ENCODE measurements around the gene ZNF83.
"Not testable (repeated sequence)": the region's sequence is repeated elsewhere in the genome, so short reads cannot be mapped to it uniquely, and the experiment has no call there.

Gene ZNF83

DNA sequence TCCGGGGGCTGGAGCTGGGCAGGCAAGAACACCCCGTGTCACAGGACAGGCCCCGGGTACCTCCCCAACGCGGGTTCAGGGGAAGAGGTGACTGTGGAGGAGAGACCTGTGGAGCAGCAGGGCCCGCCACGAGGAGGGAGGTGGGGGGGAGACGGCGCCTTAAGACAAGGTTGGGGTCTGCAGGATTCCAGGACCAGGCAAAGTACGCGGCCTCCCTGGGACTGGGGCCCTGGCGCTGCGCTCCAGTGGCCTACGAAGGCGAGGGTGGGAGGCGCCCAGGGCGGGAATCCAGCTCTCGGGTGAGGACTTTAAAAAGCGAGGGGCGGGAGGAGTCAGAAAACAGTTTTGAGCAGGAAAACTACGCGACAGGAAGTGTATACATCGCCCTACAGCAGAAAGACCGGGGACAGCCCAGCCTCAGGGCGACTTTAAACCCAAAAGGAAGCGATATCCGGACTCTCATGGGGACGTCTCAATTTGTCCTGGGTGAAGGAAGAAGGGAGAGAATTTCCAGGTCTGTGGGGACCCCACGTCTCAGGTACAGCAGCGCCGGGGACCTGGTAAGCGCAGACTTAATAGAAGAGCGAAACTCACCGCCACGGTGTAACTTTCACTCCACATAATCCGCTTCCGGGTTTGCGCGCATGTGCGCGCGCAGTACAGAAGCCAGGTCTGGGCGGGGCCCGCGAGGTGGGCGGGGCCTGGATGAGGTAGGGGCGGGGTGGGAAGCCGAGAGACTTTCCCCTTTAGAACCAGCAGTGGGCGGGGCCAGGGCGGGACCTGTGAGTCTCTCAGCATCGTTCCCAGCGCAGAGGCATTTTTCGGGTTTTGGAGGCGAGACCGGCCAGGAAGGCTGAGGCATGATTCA is at the start of gene ZNF83:
TSS of gene ZNF83 (minus strand) at position 638 of the 868 bp plus-strand sequence.
- DNase-seq, result peak; percentile 98

DNA sequence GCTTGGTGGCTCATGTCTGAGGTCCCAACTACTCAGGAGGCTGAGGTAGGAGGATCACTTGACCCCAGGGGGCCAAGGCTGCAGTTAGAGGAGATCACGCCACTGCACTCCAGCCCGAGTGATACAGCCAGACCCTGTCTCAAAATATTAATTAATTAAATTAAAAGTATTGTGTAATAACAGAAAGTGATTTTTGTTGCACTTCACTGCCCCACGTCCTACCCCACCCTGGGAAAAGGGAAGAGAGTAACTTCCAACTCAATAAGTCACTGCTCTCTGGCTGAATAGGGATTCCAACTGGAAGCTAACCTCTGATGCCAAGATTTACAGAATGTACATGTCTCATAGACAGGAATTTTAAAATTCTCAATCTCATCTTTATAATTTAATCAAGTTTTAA is 49.5 kb upstream of the ZNF83 start:
- no peak for DNase-seq

DNA sequence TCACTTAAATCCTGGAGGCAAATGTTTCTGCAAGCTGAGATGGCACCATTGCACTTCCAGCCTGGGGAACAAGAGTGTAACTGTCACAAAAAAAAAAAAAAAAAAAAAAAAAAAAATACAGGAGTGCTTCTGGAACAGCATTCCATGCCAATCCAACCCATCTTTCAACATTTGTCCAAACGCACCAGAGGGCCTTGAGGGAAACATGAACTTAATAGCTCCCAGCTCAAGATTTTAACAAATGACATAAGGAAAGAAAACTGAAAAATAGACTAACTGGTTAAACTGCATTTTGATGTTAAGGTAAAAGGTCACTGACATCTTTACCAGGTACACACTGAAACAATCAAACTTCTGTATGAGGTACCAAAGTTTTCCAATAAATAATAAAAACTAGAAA is 47.7 kb upstream of the ZNF83 start:
- no peak for DNase-seq

DNA sequence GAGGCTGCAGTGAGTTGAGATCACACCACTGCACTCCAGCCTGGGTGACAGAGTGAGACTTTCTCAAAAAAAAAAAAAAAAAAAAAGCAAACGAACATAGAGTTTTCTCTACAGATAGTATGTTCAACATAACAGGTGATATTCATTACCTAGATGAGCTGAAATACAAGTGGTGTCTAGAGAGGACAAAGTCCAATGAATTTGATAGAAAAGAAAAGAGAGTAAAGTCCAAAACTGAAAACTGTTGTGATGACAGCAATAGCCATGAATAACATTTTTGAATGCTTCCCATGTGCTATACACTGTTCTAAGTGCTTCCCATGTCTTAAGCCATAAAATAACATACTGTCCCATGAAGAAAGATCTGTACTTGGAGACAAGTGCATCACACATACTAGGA is 43.1 kb upstream of the ZNF83 start:
- DNase-seq, result not testable (repeated sequence)

DNA sequence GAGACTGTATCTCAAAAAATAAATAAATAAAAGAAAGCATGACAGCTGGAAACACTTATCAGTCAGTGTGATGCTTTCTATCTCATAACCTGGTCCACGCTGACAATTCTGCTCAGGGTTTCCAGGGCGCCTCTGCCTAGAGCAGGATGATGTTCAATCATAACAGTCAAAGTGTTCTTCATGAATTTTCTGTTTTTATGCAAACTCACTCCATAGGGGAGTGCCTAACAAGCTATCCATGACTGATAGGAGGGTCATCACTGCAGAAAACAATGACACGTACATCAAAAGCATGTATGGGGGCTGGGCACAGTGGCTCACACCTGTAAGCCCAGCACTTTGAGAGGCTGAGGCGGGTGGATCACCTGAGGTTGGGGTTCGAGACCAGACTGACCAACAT is 41.4 kb upstream of the ZNF83 start:
- DNase-seq, result no peak

DNA sequence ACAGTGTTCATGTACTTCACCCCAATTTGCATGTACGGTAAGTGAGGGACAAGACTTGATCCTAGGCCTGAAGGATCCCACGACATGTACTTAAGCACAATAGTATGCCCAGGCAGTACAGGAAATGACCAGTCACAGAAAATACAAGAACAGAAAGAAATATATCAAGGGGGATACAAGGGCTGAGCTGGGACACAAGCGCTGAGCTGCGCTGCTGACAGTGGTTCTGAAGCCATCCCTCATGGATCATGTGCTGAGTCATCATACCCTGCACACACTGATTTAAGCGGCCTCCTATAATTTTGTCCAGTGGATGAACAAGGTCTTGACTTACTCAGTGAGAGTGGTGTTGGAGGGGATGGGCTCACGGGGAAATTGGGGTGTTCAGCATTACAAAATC is 37.1 kb upstream of the ZNF83 start:
- DNase-seq, result not testable (repeated sequence)

DNA sequence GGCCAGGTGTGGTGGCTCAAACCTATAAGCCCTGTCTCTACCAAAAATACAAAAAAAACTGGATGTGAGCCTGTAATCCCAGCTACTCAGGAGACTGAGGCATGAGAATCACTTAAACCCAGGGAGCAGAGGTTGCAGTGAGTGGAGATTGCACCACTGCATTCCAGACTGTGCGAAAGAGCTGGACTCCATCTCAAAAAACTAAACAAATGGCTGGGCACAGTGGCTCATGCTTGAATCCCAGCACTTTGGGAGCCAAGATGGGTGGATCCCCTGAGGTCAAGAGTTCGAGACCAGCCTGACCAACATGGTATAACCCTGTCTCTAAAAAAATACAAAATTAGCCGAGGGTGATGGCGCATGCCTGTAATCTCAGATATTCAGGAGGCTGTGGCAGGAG is 34.9 kb upstream of the ZNF83 start:
- DNase-seq, result no peak

DNA sequence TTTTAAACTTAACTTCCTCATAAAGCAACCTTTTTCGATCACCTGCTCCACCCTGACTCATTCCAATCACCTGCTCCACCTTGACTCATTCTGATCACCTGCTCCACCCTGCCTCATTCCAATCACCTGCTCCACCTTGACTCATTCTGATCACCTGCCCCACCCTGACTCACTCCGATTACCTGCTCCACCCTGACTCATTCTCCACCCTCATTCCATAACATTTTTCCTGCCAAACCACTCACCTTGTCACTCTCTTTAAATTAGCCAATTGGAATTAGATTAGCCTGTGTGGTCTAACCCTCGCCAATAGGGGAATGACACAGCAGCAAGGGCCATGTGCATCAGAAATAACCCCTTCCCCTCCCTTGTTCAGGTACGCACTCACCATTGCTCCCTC is 31.9 kb upstream of the ZNF83 start:
- no peak for DNase-seq

DNA sequence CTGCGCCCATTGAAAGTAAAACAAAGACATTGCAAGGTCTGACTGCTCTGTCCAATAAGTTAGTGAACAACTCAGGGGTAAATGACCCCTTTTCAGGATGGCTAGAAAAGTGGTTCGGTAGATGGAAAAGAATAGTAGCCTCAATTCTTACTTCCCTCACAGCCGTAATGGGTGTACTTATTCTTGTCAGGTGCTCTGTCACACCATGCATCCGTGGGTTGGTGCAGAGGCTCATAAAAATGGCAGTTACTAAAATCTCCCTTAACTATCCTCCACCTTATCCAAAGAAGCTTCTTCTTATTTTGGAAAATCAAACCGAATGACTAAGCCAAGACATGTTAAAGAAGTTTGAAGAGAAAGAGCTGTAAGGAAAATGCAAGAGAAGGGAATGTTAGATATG is 31.4 kb upstream of the ZNF83 start:
- DNase-seq, result no peak

DNA sequence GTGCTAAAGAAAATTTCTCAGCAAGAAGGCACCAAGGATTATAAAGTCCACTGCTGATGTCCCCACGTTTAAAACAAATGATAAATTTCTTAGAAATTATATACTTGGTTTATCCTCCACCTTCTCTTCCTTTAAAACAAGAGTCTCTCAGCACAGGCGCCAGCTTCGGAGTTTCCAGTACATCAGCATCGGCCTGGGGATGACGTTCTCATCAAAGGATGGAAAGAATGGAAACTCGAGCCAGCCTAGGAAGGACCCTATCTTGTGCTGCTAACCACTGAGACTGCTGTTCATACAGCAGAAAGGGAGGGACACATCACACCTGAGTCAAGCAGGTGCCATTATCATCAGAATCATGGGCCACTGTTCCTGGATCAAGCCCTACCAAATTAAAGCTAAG is 29.8 kb upstream of the ZNF83 start:
- no peak for DNase-seq

DNA sequence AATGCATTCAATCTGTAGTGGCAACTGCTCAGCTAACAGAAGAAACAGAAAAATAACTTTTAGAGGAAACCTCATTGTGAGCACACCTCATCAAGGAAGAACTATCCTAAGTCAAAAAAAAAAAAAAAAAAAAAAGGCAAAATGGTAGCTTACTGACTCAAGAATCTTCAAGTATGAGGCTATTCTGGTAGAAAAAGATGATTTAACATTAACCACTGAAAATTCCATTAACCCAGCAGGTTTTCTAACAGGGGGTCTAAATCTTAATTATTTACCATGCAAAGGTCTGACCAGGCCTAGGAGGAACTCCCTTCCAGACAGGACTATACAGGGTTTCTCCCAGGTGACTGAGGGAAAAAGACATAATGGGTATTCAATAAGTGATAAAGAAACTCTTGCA is 28.4 kb upstream of the ZNF83 start:
- DNase-seq, result no peak

DNA sequence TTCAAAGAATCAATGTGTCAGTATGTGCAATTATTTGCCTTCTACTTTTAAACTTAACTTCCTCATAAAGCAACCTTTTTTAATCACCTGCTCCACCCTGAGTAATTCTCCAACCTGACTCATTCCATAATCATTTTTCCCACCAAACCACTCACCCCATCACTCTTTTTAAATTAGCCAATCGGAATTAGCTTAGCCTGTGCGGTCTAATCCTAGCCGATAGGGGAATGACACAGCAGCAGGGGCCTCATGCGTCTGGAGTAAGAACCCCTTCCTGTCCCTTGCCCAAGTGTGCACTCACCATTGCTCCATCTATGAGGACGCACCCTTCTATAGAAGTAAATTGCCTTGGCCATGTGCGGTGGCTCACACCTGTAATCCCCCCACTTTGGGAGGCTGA is 27.4 kb upstream of the ZNF83 start:
- no peak for DNase-seq

DNA sequence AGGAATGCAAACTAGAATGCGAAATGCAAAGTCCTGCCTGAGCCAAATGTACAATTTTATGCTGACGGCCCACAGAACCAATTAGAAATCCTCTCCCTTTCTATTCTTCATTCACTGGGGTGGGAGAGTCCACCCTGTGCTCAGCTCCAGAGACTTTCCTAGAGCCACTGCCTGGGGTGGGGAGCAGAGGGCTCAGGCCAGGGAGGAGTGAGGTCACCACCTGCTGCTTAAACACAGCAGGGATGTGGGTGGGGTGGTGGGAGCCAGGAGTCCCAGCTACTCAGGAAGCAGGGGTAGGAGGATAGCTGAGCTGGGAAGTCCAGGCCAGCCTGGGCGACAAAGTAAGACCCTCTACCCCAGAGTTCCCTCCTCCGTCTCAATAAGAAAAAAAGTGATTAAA is 26.9 kb upstream of the ZNF83 start:
- DNase-seq, result no peak

DNA sequence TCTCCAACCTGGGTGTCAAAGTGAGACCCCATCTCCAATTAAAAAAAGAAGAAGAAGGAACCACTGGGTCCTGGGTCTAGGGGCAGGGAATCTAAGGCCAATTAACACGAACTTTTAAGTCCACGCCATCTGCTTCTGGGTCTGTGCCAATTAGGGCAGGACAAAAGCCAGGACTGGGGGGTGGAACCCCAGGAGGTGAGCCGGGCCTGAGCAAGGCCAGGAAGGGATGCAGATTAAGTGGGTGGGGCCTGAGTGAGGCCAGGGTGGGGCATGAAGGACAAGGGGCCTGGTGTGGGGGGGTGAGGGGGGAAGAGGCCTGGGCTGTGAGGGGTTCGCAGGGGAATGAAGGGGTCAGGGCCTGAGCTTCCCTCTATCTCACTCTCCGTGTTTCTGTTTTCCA is 26.3 kb upstream of the ZNF83 start:
- no peak for DNase-seq

DNA sequence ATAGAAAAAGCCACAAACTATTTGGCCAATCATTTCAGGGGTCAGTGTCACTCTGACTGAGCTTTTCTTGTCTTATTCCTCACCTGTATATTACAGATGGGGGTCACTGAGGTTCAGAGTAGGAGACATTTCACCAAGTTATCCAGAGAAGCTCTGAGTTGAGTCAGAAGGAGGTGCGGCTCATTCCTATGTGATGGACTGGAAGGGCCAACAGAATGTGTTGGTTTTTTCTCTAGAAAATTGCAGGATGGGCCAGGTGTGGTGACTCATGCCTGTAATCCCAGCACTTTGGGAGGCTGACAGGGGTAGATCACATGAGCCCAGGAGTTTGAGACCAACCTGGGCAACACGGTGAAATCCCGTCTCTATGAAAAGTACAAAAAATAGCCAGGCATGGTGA is 24.5 kb upstream of the ZNF83 start:
- DNase-seq, result no peak

DNA sequence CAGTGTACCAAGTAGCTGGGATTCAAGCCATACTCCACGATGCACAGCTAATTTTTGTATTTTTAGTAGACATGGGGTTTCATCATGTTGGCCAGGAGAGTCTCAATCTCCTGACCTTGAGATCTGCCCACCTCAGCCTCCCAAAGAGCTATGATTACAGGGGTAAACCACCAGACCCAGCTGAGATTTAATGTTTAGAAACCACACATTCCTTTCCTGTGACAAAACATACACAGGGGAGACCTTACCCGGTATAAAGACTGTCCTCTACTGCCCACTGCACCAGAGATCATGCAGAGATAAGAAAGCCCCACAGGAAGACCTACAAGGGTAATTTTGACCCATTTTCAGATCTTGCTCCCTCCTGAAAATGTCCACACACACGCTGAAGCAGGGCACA is 22.8 kb upstream of the ZNF83 start:
- no peak for DNase-seq

DNA sequence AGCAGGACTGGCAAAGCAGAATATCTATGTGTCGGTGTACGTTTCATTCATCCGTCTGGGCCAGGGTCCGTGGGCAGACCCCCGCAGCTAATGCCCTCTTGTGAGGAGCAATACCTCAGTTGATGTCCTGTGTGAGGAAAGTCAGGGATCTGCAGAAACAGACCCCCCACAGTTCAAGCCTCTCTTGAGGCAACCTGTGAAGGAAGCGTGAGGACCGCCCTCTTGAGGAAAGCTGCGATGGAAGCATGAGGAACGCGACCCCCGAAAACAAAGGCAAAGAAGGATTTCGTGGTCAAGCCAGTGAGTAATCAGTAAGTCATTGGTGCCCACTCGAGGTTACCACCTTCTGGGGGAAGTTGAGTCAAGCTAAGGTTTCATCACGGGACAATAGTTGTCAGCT is 20.9 kb upstream of the ZNF83 start:
- no peak for DNase-seq

DNA sequence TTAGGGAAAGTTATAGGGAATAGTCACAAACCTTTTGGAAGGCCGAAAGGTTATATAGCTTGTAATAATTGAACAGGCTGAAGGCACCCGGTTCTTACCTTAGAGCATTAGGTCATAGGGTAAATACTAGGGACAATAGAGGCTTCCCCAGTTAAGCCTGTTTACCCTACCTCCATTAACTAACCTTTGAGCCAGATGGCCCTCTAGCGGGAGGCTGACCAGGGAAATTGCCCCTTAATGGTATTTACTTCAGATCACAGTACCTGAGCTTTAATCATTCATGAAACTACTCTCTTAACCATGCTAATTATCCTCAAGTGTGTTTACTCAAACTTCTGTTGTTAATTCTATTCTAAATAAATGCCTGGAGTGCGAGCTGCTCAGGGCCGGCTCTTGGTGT is 20.4 kb upstream of the ZNF83 start:
- DNase-seq, result no peak

DNA sequence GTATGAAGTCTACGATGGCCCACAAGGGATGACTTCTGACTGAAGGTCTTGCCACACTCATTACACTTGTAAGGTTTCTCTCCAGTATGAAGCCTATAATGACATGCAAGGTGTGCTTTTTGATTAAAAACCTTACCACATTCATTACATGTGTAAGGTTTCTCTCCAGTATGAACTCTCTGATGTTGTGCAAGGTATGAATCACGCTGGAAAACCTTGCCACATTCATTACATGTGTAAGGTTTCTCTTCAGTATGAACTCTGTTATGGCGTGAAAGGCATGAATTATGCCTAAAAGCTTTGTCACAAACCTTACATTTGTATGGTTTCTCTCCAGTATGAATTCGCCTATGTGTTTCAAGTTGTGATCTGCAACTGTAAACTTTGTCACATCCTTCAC is 15.0 kb upstream of the ZNF83 start:
- no peak for DNase-seq

DNA sequence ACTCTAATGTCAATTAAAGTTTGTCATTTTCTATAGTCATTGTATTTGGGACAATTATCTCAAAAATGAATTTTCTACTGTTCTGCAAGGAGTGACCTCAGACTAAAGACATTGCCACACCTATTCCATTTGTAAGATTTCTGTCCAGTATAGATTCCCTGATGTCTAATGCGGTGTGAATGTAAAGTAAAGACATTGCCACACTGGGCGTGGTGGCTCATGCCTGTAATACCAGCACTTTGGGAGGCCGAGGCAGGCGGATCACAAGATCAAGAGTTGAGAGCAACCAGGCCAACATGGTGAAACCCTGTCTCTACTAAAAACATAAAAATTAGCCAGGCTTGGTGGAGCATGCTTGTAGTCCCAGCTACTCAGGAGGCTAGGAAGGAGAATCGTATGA is 13.8 kb upstream of the ZNF83 start:
- no peak for DNase-seq

DNA sequence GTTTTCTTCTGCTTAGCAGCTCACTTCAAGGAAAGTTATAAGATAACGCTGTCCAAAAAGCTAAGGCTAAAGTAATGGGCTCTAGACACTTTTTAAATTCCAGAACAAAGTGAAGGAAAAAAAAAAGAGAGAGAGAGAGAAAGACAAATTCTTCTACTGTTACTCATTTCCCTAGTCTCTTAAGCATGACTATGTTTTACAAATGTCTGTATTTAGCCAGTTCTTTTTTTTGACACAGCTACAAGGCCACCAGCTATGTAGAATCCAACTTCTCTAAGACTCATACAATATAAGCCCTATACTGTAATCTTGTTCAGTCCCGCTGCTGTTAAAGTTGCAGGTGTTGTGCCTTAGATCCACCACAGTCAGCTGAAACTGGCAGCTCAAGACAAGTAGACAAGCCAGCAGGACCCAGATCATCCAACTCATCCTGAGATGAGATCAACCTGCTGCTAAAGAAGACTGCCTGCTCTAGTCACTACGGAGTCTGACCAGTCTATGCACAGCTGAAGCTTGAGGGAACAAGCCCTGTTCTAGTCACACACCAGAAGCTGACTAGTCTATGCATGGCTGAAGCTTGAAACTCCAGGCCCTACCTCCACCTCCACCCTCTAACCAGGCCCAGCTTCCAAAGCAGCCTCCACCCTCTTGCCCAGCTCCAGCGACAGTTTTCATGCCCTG is 10.3 kb upstream of the ZNF83 start:
- no peak for DNase-seq

DNA sequence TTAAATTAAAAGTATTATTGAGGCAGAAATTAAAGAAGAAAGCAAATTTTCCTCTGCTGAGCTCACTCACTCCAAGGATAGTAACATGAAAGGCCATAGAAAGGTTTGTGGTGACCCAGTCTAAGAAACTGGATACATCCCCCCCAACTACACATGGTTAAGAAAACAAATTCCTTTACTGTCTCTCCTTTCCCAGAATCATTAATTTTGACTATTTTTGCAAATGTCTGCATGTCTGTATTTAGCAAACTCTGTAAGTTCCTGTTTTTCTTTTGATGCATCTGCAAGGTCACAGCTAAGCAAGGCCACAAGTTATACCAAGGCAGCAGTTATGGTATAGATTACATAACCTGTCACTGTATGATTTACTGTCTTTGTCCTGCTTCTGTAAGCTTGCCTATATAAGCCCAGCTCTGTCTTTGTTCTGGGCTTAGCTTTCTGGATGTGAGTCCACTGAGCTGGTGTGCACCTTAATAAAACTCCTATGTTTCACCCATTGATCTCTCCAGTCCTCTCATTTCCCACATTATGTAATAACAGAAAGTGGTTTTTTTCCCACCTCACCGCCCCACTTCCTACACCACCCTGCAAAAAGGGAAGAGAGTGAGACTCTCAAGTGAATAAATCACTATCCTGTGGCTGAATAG is 8.5 kb upstream of the ZNF83 start:
- DNase-seq, result no peak

DNA sequence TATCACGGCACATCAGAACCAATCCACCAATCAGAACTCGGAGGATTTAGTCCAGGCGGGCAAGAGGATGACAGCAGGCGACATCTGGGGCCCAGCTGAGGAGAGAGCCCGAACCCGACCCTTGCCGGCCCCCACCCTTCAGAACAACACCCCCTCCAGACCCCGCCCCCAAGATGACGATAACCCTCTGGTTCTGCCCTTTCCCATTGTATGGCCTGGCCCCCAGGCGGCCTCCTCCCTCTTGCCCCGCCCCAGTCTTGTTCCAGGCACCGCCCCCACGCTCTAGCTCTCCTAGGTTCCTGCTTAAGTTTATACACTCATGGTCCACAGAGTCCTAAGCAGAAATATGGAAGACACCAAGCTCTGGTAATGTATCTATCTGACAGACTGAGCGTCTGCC is 2.8 kb upstream of the ZNF83 start:
- peak; percentile 53 for DNase-seq

DNA sequence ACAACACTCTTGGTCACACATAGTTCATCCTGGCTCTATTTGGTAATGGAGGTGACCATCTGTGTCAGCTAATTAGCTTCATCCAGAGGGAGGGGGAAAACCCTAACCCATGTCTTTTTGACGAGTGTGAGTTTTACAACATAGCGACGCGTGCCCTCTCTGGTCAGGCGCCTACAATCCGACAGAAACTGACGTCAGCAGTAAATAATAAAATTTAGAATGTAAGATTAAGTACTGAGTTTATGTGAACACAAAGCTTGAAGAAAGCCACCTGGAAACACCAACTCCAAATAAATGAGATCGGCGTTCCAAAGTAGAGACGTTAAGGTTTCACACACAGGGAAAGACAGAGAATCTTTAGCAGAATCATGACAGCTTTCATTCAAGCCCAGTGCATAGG is 1.8 kb upstream of the ZNF83 start:
- no peak for DNase-seq
